Coronary artery (tissue), 2 donors: ENCODE data around the gene AIF1.
"Not testable (repeated sequence)": the region's sequence is repeated elsewhere in the genome, so short reads cannot be mapped to it uniquely, and the experiment has no call there.

ENCODE experiments used
- DNase-seq: peaks from one replicate; pipeline ENCODE4 v3.0.0-alpha.2; 2017; ENCODE audit warnings: low spot score
- H3K27ac ChIP-seq, 2 donors: fragments of 200-600 bp; sonication (generic); one replicate each; pipeline ENCODE4 v1.5.1; 2016 to 2019
- H3K4me3 ChIP-seq: fragments of 200-600 bp; sonication (generic); 2 replicates; pipeline ENCODE4 v1.5.1; 2016; ENCODE audit warnings: mild to moderate bottlenecking, moderate library complexity
- TF ChIP-seq, protein P1 (sequence below): fragments of 200-600 bp; sonication (generic); IDR thresholded peaks from one replicate; pipeline ENCODE4 v1.5.1; 2019; ENCODE audit warnings: antibody characterized with exemption

The AIF1 gene

DNA sequence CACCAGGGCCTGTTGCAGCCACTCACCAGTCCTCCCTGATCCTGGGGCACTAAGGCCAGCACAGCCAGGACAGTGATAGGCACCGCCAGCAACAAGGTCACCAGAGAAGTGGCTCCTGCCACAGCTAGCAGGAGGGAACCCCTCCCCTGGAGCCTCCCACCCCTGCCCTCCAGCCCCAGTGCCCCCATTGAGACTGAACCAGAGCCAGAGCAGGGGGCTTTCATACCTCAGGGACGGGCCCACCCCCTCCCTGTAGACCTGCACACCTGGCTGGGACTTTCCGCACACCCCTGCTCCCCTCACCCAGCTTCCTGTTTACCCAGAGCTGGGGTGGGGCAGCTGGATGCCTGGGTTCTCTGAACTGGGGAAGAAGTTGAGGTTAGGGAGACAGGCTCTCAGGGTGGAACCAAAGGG is 32.8 kb upstream of the AIF1 start, which contains the start of gene LTB:
Gene LTB, minus strand, starts transcription at position 195 of the 414 bp plus-strand sequence. Its CDS starts 7 bp downstream, at position 188.
- Histone ChIP-seq H3K27ac (peak within 1 kb of the TSS; percentile 46 to 82), H3K4me3 (peak within 1 kb of the TSS; percentile 83)
- TF ChIP-seq, protein P1, sequence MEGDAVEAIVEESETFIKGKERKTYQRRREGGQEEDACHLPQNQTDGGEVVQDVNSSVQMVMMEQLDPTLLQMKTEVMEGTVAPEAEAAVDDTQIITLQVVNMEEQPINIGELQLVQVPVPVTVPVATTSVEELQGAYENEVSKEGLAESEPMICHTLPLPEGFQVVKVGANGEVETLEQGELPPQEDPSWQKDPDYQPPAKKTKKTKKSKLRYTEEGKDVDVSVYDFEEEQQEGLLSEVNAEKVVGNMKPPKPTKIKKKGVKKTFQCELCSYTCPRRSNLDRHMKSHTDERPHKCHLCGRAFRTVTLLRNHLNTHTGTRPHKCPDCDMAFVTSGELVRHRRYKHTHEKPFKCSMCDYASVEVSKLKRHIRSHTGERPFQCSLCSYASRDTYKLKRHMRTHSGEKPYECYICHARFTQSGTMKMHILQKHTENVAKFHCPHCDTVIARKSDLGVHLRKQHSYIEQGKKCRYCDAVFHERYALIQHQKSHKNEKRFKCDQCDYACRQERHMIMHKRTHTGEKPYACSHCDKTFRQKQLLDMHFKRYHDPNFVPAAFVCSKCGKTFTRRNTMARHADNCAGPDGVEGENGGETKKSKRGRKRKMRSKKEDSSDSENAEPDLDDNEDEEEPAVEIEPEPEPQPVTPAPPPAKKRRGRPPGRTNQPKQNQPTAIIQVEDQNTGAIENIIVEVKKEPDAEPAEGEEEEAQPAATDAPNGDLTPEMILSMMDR, result no peak
- DNase-seq, result no peak

DNA sequence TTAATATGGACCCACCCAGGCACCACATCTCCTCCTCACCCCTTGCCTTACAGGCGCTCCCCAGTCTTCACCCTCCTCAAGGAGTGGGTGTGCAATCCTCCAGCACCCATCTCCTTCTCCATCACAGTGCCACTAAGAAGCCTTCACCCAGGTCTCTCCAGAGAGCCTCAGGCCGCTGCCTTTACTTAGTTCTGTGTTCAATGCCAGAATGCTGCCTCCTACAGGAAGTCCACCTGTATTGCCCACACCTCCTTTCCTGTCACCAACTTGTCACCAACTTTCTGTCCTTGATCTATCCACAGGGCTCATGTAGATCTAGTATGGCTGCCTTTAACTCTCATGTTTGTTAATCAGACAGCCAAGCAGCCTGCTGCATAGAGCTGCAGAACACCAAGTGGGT is 29.5 kb upstream of the AIF1 start:
- peak overlapping the region in 1 of 2 donors; percentile 60 for H3K27ac ChIP-seq

DNA sequence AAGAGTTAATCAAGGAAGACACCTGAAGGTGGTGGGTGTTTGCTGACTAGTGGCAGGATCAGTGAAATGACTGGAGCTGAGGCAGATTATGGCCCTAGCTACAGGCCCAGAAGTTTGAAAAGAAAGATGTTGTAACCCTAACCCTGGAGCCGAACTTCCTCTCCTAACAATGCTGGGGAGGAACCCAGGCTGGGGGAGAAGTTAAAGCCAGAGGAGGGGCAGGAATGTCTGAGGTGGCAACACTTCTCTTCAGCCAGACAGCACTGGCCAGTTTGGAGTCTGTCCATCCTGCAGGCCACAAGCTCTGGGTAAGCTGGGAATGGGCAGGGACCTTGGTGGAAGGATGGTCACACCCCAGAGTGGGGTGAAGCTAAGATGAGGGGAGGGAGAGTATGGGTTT is 29.0 kb upstream of the AIF1 start, which contains the start of gene LST1:
Gene LST1, plus strand, starts transcription at position 270 of the 400 bp plus-strand sequence. CDS start 1,023 bp downstream, outside the sequence.
- Histone ChIP-seq H3K27ac (peak within 1 kb of the TSS in 1 of 2 donors; percentile 63), H3K4me3 (no peak within 1 kb of the TSS)
- TF ChIP-seq, protein P1, result no peak
- no peak for DNase-seq

More for the DNA sequence above, 29.5 kb upstream of the AIF1 start:
- TF ChIP-seq, protein P1, result no peak
- no peak overlapping the region for H3K4me3 ChIP-seq
- no peak for DNase-seq

DNA sequence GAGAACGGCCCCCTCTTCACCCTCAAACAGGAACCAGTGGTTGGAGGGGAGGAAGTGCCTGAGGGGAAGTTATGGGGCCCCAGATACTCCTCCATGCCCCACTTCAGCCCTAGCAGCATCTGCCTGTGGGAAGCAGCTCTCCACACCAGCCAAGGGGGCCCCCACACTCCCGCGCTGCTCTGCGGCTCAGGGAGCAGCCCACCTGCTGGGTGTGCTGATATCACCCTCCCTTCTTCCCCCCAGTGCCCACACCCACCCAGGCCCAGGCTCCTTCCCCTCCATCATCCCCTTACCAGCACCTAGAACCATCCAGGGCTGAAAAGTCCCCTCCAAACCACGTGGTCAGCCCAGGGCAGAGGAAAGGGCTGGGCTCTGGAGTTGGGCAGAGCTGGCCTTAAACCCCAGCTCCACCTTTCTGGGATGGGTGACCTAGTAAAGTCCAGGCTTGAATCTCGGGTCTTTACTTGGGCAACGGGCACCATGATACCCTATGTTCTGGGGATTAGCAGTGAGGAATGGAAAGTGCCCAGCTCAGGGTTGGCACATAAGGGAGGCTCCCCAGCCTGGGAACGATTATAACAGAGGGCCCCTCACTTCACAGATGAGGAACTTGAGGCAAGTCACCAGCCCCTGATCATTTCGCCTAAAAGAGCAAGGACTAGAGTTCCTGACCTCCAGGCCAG is 28.3 kb upstream of the AIF1 start:
- peak overlapping the region in 1 of 2 donors; percentile 63 for H3K27ac ChIP-seq
- no peak for DNase-seq
- no peak overlapping the region for H3K4me3 ChIP-seq
- TF ChIP-seq, protein P1, result no peak

DNA sequence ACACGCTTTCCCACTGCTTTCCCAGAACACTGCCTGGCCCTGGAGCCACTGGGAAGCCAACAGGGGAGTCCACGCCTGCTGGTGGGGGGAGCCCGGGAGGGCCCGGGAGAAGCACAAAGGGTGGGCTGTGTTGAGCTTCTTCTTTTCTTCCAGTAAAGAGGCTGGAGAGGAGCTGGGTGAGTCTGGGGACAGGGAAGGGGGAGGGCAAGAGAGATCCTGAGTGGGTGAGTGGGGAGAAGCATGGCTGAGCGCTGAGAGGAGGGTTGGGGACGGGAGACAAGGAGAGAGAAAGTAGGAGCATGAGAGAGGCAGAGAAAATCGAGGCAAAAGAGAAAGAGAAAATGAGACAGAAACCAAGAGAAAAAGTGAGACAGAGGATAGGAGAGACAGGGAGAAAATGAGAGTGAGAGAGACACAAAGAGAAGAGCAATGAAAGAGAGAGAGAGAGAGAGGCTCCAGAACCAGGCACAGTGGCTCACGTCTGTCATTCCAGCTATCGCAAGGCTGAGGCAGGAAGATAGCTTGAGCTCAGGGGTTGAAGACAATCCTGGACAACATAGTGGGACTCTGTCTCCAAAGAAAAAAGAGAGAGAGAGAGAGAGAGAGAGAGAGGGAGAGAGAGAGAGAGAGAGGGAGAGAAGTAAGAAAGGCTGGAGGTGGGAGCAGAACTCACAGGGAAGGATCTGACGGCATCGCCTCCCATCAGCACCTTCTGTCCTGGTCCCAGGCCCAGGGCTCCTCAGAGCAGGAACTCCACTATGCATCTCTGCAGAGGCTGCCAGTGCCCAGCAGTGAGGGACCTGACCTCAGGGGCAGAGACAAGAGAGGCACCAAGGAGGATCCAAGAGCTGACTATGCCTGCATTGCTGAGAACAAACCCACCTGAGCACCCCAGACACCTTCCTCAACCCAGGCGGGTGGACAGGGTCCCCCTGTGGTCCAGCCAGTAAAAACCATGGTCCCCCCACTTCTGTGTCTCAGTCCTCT is 26.9 kb upstream of the AIF1 start:
- no peak for DNase-seq
- H3K27ac ChIP-seq, result no peak overlapping the region
- H3K4me3 ChIP-seq, result no peak overlapping the region
- TF ChIP-seq, protein P1, result no peak

DNA sequence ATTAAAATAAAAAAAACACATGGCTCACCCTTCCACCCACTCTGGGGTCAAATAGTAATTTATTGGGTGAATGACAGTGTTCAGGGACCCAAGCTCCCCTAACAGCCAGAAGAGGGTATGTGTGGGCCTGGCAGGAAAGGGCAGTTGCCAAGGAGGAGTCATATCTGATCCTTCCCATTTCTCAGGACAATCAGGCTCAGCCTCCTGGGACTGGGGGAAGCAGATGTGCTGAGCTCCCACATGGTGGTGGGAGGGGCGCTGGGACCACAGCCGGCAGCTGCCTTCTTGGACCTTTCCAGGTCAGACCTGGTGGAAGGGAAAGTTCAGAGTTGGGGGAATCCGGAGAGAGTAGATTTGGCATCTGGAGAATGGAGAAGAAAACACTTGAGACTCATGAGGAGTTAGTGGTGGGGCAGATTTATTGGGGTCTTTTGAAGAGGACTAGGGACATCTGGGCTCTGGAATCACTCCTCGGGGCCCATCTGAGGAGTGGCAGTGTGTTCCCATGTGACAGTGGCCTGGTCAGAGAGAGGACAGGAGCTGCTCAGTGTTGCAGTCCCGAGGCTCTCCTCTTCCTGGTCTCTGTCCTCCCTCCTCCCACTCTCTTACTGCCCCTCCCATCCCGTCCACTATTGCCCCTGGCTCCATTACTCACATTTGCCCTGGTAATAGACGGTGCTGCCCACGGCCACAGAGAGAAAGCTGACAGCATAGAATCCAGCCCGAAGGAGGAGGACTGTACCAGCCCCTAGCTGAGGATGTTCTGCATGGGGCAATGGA is 26.0 kb upstream of the AIF1 start:
- no peak for DNase-seq
- Histone ChIP-seq H3K4me3 (no peak overlapping the region), H3K27ac (no peak overlapping the region)
- TF ChIP-seq, protein P1, result no peak

DNA sequence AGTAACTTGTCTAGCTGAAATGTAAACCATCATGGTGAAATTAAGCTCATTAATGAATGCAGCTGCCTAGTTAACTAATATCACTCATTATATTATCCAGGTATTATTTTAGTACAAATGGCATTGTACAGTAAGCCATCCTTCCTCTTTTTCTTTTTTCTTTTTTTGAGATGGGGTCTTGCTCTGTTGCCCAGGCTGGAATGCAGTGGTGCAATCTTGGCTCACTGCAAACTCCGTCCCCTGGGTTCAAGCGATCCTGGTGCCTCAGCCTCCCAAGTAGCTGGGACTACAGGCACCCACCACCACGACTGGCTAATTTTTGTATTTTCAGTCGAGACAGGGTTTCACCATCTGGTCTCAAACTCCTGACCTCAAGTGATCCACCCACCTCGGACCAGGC is 24.3 kb upstream of the AIF1 start:
- H3K4me3 ChIP-seq, H3K27ac ChIP-seq, DNase-seq: not testable (repeated sequence)
